Loucy (cell line): ENCODE measurements around the gene LACC1.

ENCODE experiments used
- H2AFZ ChIP-seq: fragments of 200-600 bp; sonication (generic); 2 replicates; pipeline ENCODE4 v1.6.0; 2016; ENCODE audit warnings: antibody characterized with exemption, mild to moderate bottlenecking, low read length, moderate library complexity
- H3F3A ChIP-seq: fragments of 200-600 bp; 2 replicates; pipeline ENCODE4 v1.6.0; 2016; ENCODE audit warnings: antibody characterized with exemption, low read depth, mild to moderate bottlenecking
- H3K27me3 ChIP-seq: fragments of 200-600 bp; sonication (generic); 2 replicates; pipeline ENCODE4 v1.6.1; 2014; ENCODE audit warnings: low read length, mild to moderate bottlenecking; ENCODE audit not compliant: insufficient read depth, poor library complexity, severe bottlenecking
- H3K36me3 ChIP-seq: fragments of 200-600 bp; sonication (generic); 2 replicates; pipeline ENCODE4 v1.6.1; 2016; ENCODE audit warnings: low read length; ENCODE audit not compliant: insufficient read depth
- H3K4me1 ChIP-seq: fragments of 200-600 bp; sonication (generic); 2 replicates; pipeline ENCODE4 v1.5.1; 2014; ENCODE audit warnings: low read length, mild to moderate bottlenecking; ENCODE audit not compliant: insufficient read depth, poor library complexity, severe bottlenecking
- H3K4me2 ChIP-seq: fragments of 200-600 bp; sonication (generic); 2 replicates; pipeline ENCODE4 v1.6.0; 2014; ENCODE audit warnings: antibody characterized with exemption, low read length, low read depth, mild to moderate bottlenecking; ENCODE audit not compliant: poor library complexity, severe bottlenecking
- H3K4me3 ChIP-seq: fragments of 200-600 bp; sonication (generic); 2 replicates; pipeline ENCODE4 v1.5.1; 2014; ENCODE audit warnings: low read length, mild to moderate bottlenecking, mixed read lengths; ENCODE audit not compliant: poor library complexity, severe bottlenecking
- H3K79me2 ChIP-seq: fragments of 200-600 bp; sonication (generic); 2 replicates; pipeline ENCODE4 v1.6.1; 2014; ENCODE audit warnings: low read length; ENCODE audit not compliant: insufficient read depth
- H3K9ac ChIP-seq: fragments of 200-600 bp; sonication (generic); 2 replicates; pipeline ENCODE4 v1.6.0; 2014; ENCODE audit warnings: mild to moderate bottlenecking, low read depth, low read length, moderate library complexity; ENCODE audit not compliant: poor library complexity, severe bottlenecking
- H3K9me2 ChIP-seq: fragments of 200-600 bp; sonication (generic); replicated peaks from 2 replicates; pipeline ENCODE4 v1.6.1; 2016; ENCODE audit warnings: low read depth, low read length, mixed read lengths
- H3K9me3 ChIP-seq: fragments of 200-600 bp; sonication (generic); 2 replicates; pipeline ENCODE4 v1.6.1; 2014; ENCODE audit warnings: mild to moderate bottlenecking, antibody characterized with exemption, low read length, low read depth; ENCODE audit not compliant: insufficient read depth
- H4K20me1 ChIP-seq: fragments of 200-600 bp; sonication (generic); 2 replicates; pipeline ENCODE4 v1.6.0; 2014; ENCODE audit warnings: antibody characterized with exemption, low read length, mild to moderate bottlenecking; ENCODE audit not compliant: insufficient read depth, poor library complexity, severe bottlenecking
- CTCF ChIP-seq: fragments of 200-600 bp; sonication (generic); conservative IDR thresholded peaks from 2 replicates; pipeline ENCODE4 v1.5.1; 2014; ENCODE audit warnings: mild to moderate bottlenecking, antibody characterized with exemption, low read length
- EZH2phosphoT487 ChIP-seq: fragments of 200-600 bp; IDR thresholded peaks from 2 replicates; pipeline ENCODE4 v1.6.1; 2018; ENCODE audit warnings: antibody characterized with exemption, mild to moderate bottlenecking, moderate library complexity, borderline replicate concordance

LACC1 gene

GRCh38 chr13:43910856-43911255 is 31.2 kb downstream of the LACC1 start:
- no peaks in the 10 kb centered on the region for H3K9me3 ChIP-seq
- no peaks in the 10 kb centered on the region for H3K4me1 ChIP-seq
- no peak for TF ChIP-seq CTCF
- no peak for TF ChIP-seq EZH2phosphoT487
- H3K79me2 ChIP-seq, result no peaks in the 10 kb centered on the region
- H3K36me3 ChIP-seq, result no peaks in the 10 kb centered on the region
- H3K9ac ChIP-seq, result no peak overlapping the region
- no peak overlapping the region for H3K4me2 ChIP-seq
- no peaks in the 10 kb centered on the region for H3K9me2 ChIP-seq
- no peak overlapping the region for H3K4me3 ChIP-seq
- no peaks in the 10 kb centered on the region for H3F3A ChIP-seq
- no peaks in the 10 kb centered on the region for H3K27me3 ChIP-seq
- no peak overlapping the region for H2AFZ ChIP-seq
- no peaks in the 10 kb centered on the region for H4K20me1 ChIP-seq

GRCh38 chr13:43911278-43911677 is 31.6 kb downstream of the LACC1 start:
- Histone ChIP-seq H3K4me2 (no peak overlapping the region), H3K9me3 (no peaks in the 10 kb centered on the region), H3K79me2 (no peaks in the 10 kb centered on the region), H3K9me2 (no peaks in the 10 kb centered on the region), H3K4me1 (no peaks in the 10 kb centered on the region), H3K4me3 (no peak overlapping the region), H3F3A (no peaks in the 10 kb centered on the region), H3K9ac (no peak overlapping the region), H4K20me1 (no peaks in the 10 kb centered on the region), H3K27me3 (no peaks in the 10 kb centered on the region), H3K36me3 (no peaks in the 10 kb centered on the region), H2AFZ (peak overlapping the region; percentile 11; the same call in 1 of the 2 replicates)
- TF ChIP-seq EZH2phosphoT487 (no peak), CTCF (no peak)

GRCh38 chr13:43911871-43912270 is 32.2 kb downstream of the LACC1 start:
- Histone ChIP-seq H3F3A (no peaks in the 10 kb centered on the region), H3K4me1 (no peaks in the 10 kb centered on the region), H2AFZ (no peak overlapping the region), H3K79me2 (no peaks in the 10 kb centered on the region), H4K20me1 (no peaks in the 10 kb centered on the region), H3K9me2 (no peaks in the 10 kb centered on the region), H3K36me3 (no peaks in the 10 kb centered on the region), H3K4me3 (no peak overlapping the region), H3K9me3 (no peaks in the 10 kb centered on the region), H3K4me2 (no peak overlapping the region), H3K9ac (no peak overlapping the region), H3K27me3 (no peaks in the 10 kb centered on the region)
- no peak for TF ChIP-seq CTCF
- TF ChIP-seq EZH2phosphoT487, result no peak
